GM12892 (cell line): ENCODE results near the gene PCK1.

Experiments
- DNase-seq: peaks from one replicate; pipeline ENCODE4 v3.0.0; 2011; ENCODE audit not compliant: insufficient read length
- FAIRE-seq: peaks from 2 replicates; lab custom pipeline; 2011; peaks lifted over from hg19 to GRCh38; lab: Jason Lieb, UNC
- POLR2A ChIP-seq: IDR thresholded peaks from 2 replicates; pipeline ENCODE4 v1.6.1; 2011; ENCODE audit warnings: low read depth, low read length, control low read depth
- POLR2AphosphoS5 ChIP-seq: IDR thresholded peaks from 2 replicates; pipeline ENCODE4 v1.6.1; 2011; ENCODE audit warnings: low read depth, low read length, control low read depth
- TAF1 ChIP-seq: IDR thresholded peaks from 2 replicates; pipeline ENCODE4 v1.6.1; 2011; ENCODE audit warnings: low read depth, mild to moderate bottlenecking, control low read depth, low read length, borderline replicate concordance

PCK1 gene

GRCh38 chr20:57555457-57556184 lies 5.3 kb upstream of the PCK1 start:
- FAIRE-seq (no peak), DNase-seq (no peak)
- no peak for TF ChIP-seq POLR2A
- no peak for TF ChIP-seq TAF1
- no peak for TF ChIP-seq POLR2AphosphoS5

DNA sequence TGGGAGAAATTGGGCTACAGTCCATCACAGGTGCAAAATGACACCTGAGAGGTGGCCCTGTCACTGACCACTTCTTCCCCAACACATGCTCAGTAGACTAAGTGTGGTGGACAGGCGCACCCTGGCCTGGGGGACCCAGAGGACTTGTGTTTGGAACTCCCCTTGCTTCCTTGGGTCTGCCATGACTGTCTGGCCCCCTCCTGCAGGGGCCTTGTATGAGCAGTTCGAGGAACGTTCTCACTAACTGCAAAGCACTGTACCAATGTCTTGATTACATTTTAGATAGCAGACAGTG lies 4.0 kb upstream of the PCK1 start:
- DNase-seq (no peak), FAIRE-seq (no peak)
- TF ChIP-seq TAF1 (no peak), POLR2AphosphoS5 (no peak), POLR2A (no peak)

DNA sequence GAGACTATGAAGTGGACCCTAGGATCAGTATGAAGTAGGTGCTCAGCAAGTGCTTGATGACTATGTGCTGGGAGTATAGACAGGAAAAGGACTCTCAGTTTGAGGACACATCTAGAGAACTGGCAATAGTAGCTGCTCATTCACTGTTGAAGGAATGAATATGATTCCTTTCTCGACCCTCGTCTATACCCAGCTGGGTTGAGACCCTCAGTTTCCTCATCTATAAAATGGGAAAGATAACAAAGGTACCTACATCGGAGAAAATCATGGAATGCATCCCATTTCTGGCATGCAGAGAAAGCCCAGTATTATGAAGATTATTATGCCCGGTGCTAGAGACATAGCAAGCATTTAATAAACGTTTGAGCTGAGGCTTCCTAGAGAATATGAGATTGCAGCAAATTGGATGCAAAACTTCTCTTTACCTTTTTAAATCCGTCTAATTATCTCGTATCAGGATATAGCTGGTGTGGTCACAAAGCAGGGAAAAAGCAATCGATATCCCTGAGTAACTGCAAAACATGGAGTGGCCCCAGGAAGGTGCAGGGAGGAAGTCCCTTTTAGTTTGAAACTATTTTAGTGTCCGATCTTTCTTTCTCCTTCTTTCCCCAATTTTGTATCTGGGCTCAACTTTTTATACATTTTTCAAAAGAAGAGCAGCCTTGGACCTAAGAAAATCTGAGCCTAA lies 2.8 kb upstream of the PCK1 start:
- FAIRE-seq (no peak), DNase-seq (no peak)
- TF ChIP-seq TAF1 (no peak), POLR2A (no peak), POLR2AphosphoS5 (no peak)

- DNase-seq (no peak), FAIRE-seq (no peak)
Measured at GRCh38 chr20:57558614-57559288, 2.2 kb upstream of the PCK1 start.

DNA sequence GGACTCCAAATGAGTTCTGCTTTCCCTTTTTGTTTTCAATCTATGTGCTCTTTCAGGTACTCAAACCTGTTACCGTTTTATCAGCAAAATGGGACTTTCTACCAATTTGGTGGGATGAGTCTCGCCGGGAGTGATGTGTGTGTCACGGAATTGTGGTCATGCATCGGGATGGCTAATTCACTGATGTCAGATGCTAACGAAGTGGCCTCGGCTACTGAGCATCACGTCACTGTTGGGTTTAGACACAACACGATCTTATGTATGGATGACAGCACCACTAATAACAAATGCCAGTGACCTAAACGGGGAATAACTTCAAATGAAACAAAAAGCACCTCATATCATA lies 1.6 kb upstream of the PCK1 start:
- FAIRE-seq: no peak

More at GRCh38 chr20:57558614-57559288, 2.2 kb upstream of the PCK1 start:
- no peak for TF ChIP-seq POLR2AphosphoS5
- no peak for TF ChIP-seq POLR2A
- no peak for TF ChIP-seq TAF1

GRCh38 chr20:57559658-57560553 lies 1.0 kb upstream of the PCK1 start:
- FAIRE-seq (no peak), DNase-seq (no peak)
- no peak for TF ChIP-seq POLR2A
- no peak for TF ChIP-seq TAF1
- no peak for TF ChIP-seq POLR2AphosphoS5

More for the DNA sequence above, 1.6 kb upstream of the PCK1 start:
- no peak for TF ChIP-seq POLR2AphosphoS5
- no peak for TF ChIP-seq POLR2A
- TF ChIP-seq TAF1: no peak
- DNase-seq: no peak

DNA sequence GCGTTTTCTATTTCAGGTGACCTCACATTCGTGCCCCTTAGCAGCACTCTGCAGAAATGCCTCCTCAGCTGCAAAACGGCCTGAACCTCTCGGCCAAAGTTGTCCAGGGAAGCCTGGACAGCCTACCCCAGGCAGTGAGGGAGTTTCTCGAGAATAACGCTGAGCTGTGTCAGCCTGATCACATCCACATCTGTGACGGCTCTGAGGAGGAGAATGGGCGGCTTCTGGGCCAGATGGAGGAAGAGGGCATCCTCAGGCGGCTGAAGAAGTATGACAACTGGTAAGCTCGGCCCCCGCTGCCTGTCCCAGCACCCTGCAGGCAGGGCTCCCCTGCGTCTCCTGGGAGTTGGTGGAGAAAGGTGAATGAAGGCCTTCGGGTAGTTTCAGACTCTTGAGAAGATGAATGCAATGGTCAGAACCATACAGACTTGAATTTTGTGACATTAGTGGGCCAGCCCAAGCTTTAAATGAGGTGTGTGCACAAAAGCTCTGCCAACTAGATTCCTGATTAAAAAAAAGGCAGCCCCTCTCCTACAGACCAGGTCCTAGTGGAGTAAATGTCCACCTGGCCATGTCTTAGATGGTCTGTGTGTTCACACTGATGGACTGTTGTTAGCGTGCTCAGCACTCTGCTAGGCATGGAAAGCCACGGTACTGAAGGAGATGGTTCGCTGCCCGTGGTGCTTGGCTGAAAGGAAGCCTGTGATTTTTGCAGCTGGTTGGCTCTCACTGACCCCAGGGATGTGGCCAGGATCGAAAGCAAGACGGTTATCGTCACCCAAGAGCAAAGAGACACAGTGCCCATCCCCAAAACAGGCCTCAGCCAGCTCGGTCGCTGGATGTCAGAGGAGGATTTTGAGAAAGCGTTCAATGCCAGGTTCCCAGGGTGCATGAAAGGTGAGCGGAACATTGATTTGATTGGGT lies 708 bp downstream of the PCK1 start:
- TF ChIP-seq POLR2A: no peak
- no peak for TF ChIP-seq TAF1
- TF ChIP-seq POLR2AphosphoS5: no peak
- DNase-seq (no peak), FAIRE-seq (no peak)

- no peak for TF ChIP-seq POLR2AphosphoS5
- no peak for TF ChIP-seq TAF1
- TF ChIP-seq POLR2A: no peak
- no peak for FAIRE-seq
Measured at GRCh38 chr20:57562541-57563465, 1.9 kb downstream of the PCK1 start.

GRCh38 chr20:57563522-57563921 lies 2.6 kb downstream of the PCK1 start:
- FAIRE-seq: no peak
- no peak for TF ChIP-seq POLR2AphosphoS5
- no peak for TF ChIP-seq POLR2A
- TF ChIP-seq TAF1: no peak
- no peak for DNase-seq

More at GRCh38 chr20:57562541-57563465, 1.9 kb downstream of the PCK1 start:
- no peak for DNase-seq
